ENCODE measurements around the gene BARHL1. TPM values are rescaled to one million over a fixed set of nuclear protein-coding genes. Genes with fewer than 3 reads are reported as not detected.

Gene BARHL1
- total and polyA plus RNA-seq, 9 of the 15 experiments (the other 6 are each of a cell fraction or from before 2014, with no cell fraction given): not detected

- no peak for TF ChIP-seq POLR3G (IDR thresholded peaks at IDR 0.05; ENCODE audit: extremely low read depth, insufficient read length, insufficient replicate concordance)
- TF ChIP-seq KDM5B (IDR thresholded peaks at IDR 0.05; ENCODE audit: insufficient replicate concordance, low read depth, low read length): no peak
- TF ChIP-seq HOMEZ (CRISPR knock-in tag; IDR thresholded peaks at IDR 0.05): no peak
- TF ChIP-seq ADNP (tag; IDR thresholded peaks at IDR 0.05): no peak
- no peak for TF ChIP-seq DMBX1 (CRISPR knock-in tag; IDR thresholded peaks at IDR 0.05; ENCODE audit: borderline replicate concordance)
- TF ChIP-seq ZNF217 (CRISPR knock-in tag; IDR thresholded peaks at IDR 0.05): no peak
- no peak for TF ChIP-seq SRSF3 (IDR thresholded peaks at IDR 0.05; ENCODE audit: insufficient read depth, low read length)
- TF ChIP-seq SIN3B (IDR thresholded peaks at IDR 0.05; ENCODE audit: low read depth): no peak
- no peak for TF ChIP-seq ZFP1 (CRISPR knock-in tag; IDR thresholded peaks at IDR 0.05)
- TF ChIP-seq ZNF449 (CRISPR knock-in tag; IDR thresholded peaks at IDR 0.05): no peak
Observed at GRCh38 chr9:132627106-132627505, 44.7 kb downstream of the BARHL1 start (continued).

Measured in K562 (cell line).